Mesenchymal stem cell (in vitro differentiated cells and primary cell): ENCODE data around the gene RFFL.

Source experiments
- DNase-seq: peaks from one replicate; pipeline ENCODE4 v3.0.0-alpha.2; 2013
- H2AFZ ChIP-seq: one replicate; pipeline ENCODE4 v1.6.1; 2013; ENCODE audit warnings: low read depth, mild to moderate bottlenecking, control low read depth, inconsistent platforms, low read length, moderate library complexity
- H2AK5ac ChIP-seq: 2 replicates; pipeline ENCODE4 v1.6.1; 2013; ENCODE audit warnings: low read length, moderate library complexity, mild to moderate bottlenecking, inconsistent platforms; ENCODE audit not compliant: severe bottlenecking
- H2BK120ac ChIP-seq: one replicate; pipeline ENCODE4 v1.6.1; 2013; ENCODE audit warnings: low read depth, mild to moderate bottlenecking, inconsistent platforms, low read length, moderate library complexity
- H2BK12ac ChIP-seq, 2 experiments: one replicate each; pipeline ENCODE4 v1.6.1; 2013; ENCODE audit warnings: inconsistent platforms in 2 of 2, low read length in 2 of 2, mild to moderate bottlenecking in 2 of 2, moderate library complexity in 2 of 2, control low read depth in 1 of 2
- H2BK15ac ChIP-seq: one replicate; pipeline ENCODE4 v1.6.1; 2013; ENCODE audit warnings: mild to moderate bottlenecking, low read depth, inconsistent platforms; ENCODE audit not compliant: poor library complexity, severe bottlenecking
- H2BK5ac ChIP-seq: 2 replicates; pipeline ENCODE4 v1.6.1; 2013; ENCODE audit warnings: low read depth, mild to moderate bottlenecking, low read length, control low read depth, inconsistent platforms; ENCODE audit not compliant: poor library complexity, severe bottlenecking
- H3K14ac ChIP-seq, 2 experiments: one replicate each; pipeline ENCODE4 v1.6.1; 2013; ENCODE audit warnings: inconsistent platforms in 2 of 2, low read length in 2 of 2, control low read depth in 1 of 2, mild to moderate bottlenecking in 1 of 2, moderate library complexity in 1 of 2
- H3K18ac ChIP-seq, 2 experiments: one replicate each; pipeline ENCODE4 v1.6.1; 2013; ENCODE audit warnings: inconsistent platforms in 2 of 2, low read length in 2 of 2, control low read depth in 1 of 2, low read depth in 1 of 2, mild to moderate bottlenecking in 1 of 2
- H3K23ac ChIP-seq, 2 experiments: one replicate each; pipeline ENCODE4 v1.6.1; 2013; ENCODE audit warnings: inconsistent platforms in 2 of 2, low read length in 2 of 2, mild to moderate bottlenecking in 2 of 2, moderate library complexity in 2 of 2, control low read depth in 1 of 2
- H3K27ac ChIP-seq: 2 replicates; pipeline ENCODE4 v1.5.1; 2013; ENCODE audit warnings: mild to moderate bottlenecking, moderate library complexity, low read length, control low read depth, inconsistent platforms; ENCODE audit not compliant: poor library complexity, severe bottlenecking
- H3K27me3 ChIP-seq, 2 experiments: 2 replicates each; pipeline versions ENCODE4 v1.6.1 to v1.7.0; 2013; ENCODE audit warnings: low read length in 2 of 2, mild to moderate bottlenecking in 2 of 2, moderate library complexity in 2 of 2, control low read depth in 1 of 2, inconsistent platforms in 1 of 2; ENCODE audit not compliant: control insufficient read depth in 1 of 2, insufficient read depth in 1 of 2
- H3K36me3 ChIP-seq, 2 experiments: 2 replicates each; pipeline versions ENCODE4 v1.6.1 to v1.7.0; 2013; ENCODE audit warnings: low read length in 2 of 2, control low read depth in 1 of 2, inconsistent platforms in 1 of 2, low read depth in 1 of 2, mild to moderate bottlenecking in 1 of 2; ENCODE audit not compliant: insufficient read depth in 2 of 2, control insufficient read depth in 1 of 2
- H3K4ac ChIP-seq, 2 experiments: one replicate each; pipeline ENCODE4 v1.6.1; 2013; ENCODE audit warnings: inconsistent platforms in 2 of 2, low read length in 2 of 2, mild to moderate bottlenecking in 2 of 2, moderate library complexity in 2 of 2, control low read depth in 1 of 2, low read depth in 1 of 2
- H3K4me1 ChIP-seq: 2 replicates; pipeline ENCODE4 v1.6.1; 2013; ENCODE audit warnings: low read depth, low read length, control low read depth; ENCODE audit not compliant: control insufficient read depth, insufficient read depth
- H3K4me2 ChIP-seq: 2 replicates; pipeline ENCODE4 v1.6.1; 2013; ENCODE audit warnings: low read length, mild to moderate bottlenecking, inconsistent platforms; ENCODE audit not compliant: poor library complexity, severe bottlenecking
- H3K4me3 ChIP-seq, 2 experiments: 2 replicates each; pipeline versions ENCODE4 v1.5.1 to v1.7.0; 2013; ENCODE audit warnings: low read length in 2 of 2, mild to moderate bottlenecking in 2 of 2, control low read depth in 1 of 2, low read depth in 1 of 2; ENCODE audit not compliant: insufficient read depth in 1 of 2
- H3K79me1 ChIP-seq: replicated peaks from 2 replicates; pipeline ENCODE4 v1.6.1; 2013; ENCODE audit warnings: mild to moderate bottlenecking, control low read depth, low read length, inconsistent platforms; ENCODE audit not compliant: poor library complexity, severe bottlenecking
- H3K9ac ChIP-seq: 2 replicates; pipeline ENCODE4 v1.7.0; 2013; ENCODE audit warnings: mild to moderate bottlenecking, low read length, moderate library complexity
- H3K9me3 ChIP-seq: 2 replicates; pipeline ENCODE4 v1.7.0; 2013; ENCODE audit warnings: mild to moderate bottlenecking, low read length; ENCODE audit not compliant: control insufficient read depth
- H4K8ac ChIP-seq: one replicate; pipeline ENCODE4 v1.6.1; 2013; ENCODE audit warnings: inconsistent platforms, mild to moderate bottlenecking, low read length, moderate library complexity
- H4K91ac ChIP-seq: one replicate; pipeline ENCODE4 v1.6.1; 2013; ENCODE audit warnings: mild to moderate bottlenecking, low read length, inconsistent platforms
- WGBS: methylation state at CpG from one replicate; pipeline ENCODE4 v1.1.7; 2013; ENCODE audit warnings: mixed read lengths; 5-methylcytosine and 5-hydroxymethylcytosine counted together

The RFFL gene

GRCh38 chr17:35101725-35102124 is 38.2 kb upstream of the RFFL start:
- Histone ChIP-seq H3K36me3 (peaks cover 43 to 60% of the 10 kb centered on the region in 2 experiments), H3K9ac (no peak overlapping the region), H4K91ac (no peak overlapping the region), H3K4me1 (peaks cover 6% of the 10 kb centered on the region), H3K4me3 (no peak overlapping the region), H2BK120ac (no peak overlapping the region), H2BK12ac (no peak overlapping the region), H2AK5ac (no peak overlapping the region), H3K4me2 (no peak overlapping the region), H3K27ac (no peak overlapping the region), H3K14ac (no peak overlapping the region), H2BK15ac (no peak overlapping the region), H3K79me1 (peaks cover 15% of the 10 kb centered on the region), H3K4ac (no peak overlapping the region), H3K27me3 (no peaks in the 10 kb centered on the region), H3K9me3 (no peaks in the 10 kb centered on the region), H2AFZ (no peak overlapping the region), H2BK5ac (no peak overlapping the region), H3K18ac (no peak overlapping the region), H3K23ac (no peak overlapping the region), H4K8ac (no peak overlapping the region)
- WGBS, result no CpG with 5 or more reads among the region's 2 CpGs
- DNase-seq, result no peak

- H3K9ac ChIP-seq, result no peak overlapping the region
- no peak overlapping the region for H3K4me2 ChIP-seq
- H2BK15ac ChIP-seq, result no peak overlapping the region
- no peak overlapping the region for H4K8ac ChIP-seq
- peaks cover 11% of the 10 kb centered on the region for H3K79me1 ChIP-seq
- no peaks in the 10 kb centered on the region for H3K27me3 ChIP-seq
- no peak for DNase-seq
- no peaks in the 10 kb centered on the region for H3K9me3 ChIP-seq
- no peak overlapping the region for H2BK12ac ChIP-seq
- H3K4me1 ChIP-seq, result peaks cover 6% of the 10 kb centered on the region
- H3K27ac ChIP-seq, result no peak overlapping the region
- H2AFZ ChIP-seq, result no peak overlapping the region
- no peak overlapping the region for H3K14ac ChIP-seq
- WGBS, result 98% methylated on average over 14 of the region's 14 CpGs
- no peak overlapping the region for H3K23ac ChIP-seq
- H3K18ac ChIP-seq, result no peak overlapping the region
- H2BK120ac ChIP-seq, result no peak overlapping the region
- peaks cover 41 to 55% of the 10 kb centered on the region in 2 experiments for H3K36me3 ChIP-seq
- no peak overlapping the region for H2AK5ac ChIP-seq
- no peak overlapping the region for H4K91ac ChIP-seq
- H3K4ac ChIP-seq, result no peak overlapping the region
- no peak overlapping the region for H2BK5ac ChIP-seq
- no peak overlapping the region for H3K4me3 ChIP-seq
Observed at GRCh38 chr17:35101036-35101435, 37.5 kb upstream of the RFFL start.

GRCh38 chr17:35099908-35100307 is 36.4 kb upstream of the RFFL start:
- Histone ChIP-seq H3K9me3 (no peaks in the 10 kb centered on the region), H2BK15ac (no peak overlapping the region), H2AFZ (no peak overlapping the region), H3K14ac (no peak overlapping the region), H3K18ac (no peak overlapping the region), H3K4ac (no peak overlapping the region), H3K27ac (no peak overlapping the region), H4K91ac (no peak overlapping the region), H3K4me3 (no peak overlapping the region), H2BK12ac (no peak overlapping the region), H2BK5ac (no peak overlapping the region), H3K4me1 (peaks cover 6% of the 10 kb centered on the region), H3K36me3 (peaks cover 41 to 45% of the 10 kb centered on the region in 2 experiments), H2AK5ac (no peak overlapping the region), H3K79me1 (peaks cover 11% of the 10 kb centered on the region), H3K9ac (no peak overlapping the region), H3K4me2 (no peak overlapping the region), H3K27me3 (no peaks in the 10 kb centered on the region), H4K8ac (no peak overlapping the region), H3K23ac (no peak overlapping the region), H2BK120ac (no peak overlapping the region)
- DNase-seq, result no peak
- WGBS, result 97% methylated on average over 3 of the region's 3 CpGs

- Histone ChIP-seq H4K91ac (no peak overlapping the region), H3K18ac (peak overlapping the region in 1 of 2 experiments; percentile 1), H3K14ac (no peak overlapping the region), H3K23ac (no peak overlapping the region), H3K36me3 (peaks cover 31 to 34% of the 10 kb centered on the region in 2 experiments), H2BK5ac (no peak overlapping the region), H2AK5ac (no peak overlapping the region), H3K4me1 (peaks cover 2% of the 10 kb centered on the region), H3K9ac (no peak overlapping the region), H3K9me3 (no peaks in the 10 kb centered on the region), H2BK15ac (no peak overlapping the region), H2BK120ac (no peak overlapping the region), H2AFZ (no peak overlapping the region), H3K4ac (no peak overlapping the region), H3K27me3 (no peaks in the 10 kb centered on the region), H3K4me2 (no peak overlapping the region), H3K27ac (no peak overlapping the region), H3K4me3 (no peak overlapping the region), H3K79me1 (peaks cover 5% of the 10 kb centered on the region), H4K8ac (no peak overlapping the region), H2BK12ac (no peak overlapping the region)
- WGBS, result 99% methylated on average over 2 of the region's 2 CpGs
- DNase-seq, result no peak
Observed at GRCh38 chr17:35097776-35098175, 34.3 kb upstream of the RFFL start.
